ENCODE data around the gene IVD.

The IVD gene

GRCh38 chr15:40469776-40470390, 64.3 kb downstream of the IVD start:
- FAIRE-seq (no peak), DNase-seq (ENCODE audit: insufficient read length, low spot score) (no peak)
- TF ChIP-seq POLR2AphosphoS5 (IDR thresholded peaks at IDR 0.05; ENCODE audit: low read depth, low read length) (no peak), POLR2A (IDR thresholded peaks at IDR 0.05; ENCODE audit: low read depth, low read length) (no peak), POU2F2 (IDR thresholded peaks at IDR 0.05; ENCODE audit: low read depth, low read length) (no peak), PAX5 (IDR thresholded peaks at IDR 0.05; ENCODE audit: insufficient read depth, low read length, severe bottlenecking) (no peak), TAF1 (IDR thresholded peaks at IDR 0.05; ENCODE audit: low read depth, low read length) (no peak), SPI1 (IDR thresholded peaks at IDR 0.05; ENCODE audit: low read depth, low read length) (no peak)

DNA sequence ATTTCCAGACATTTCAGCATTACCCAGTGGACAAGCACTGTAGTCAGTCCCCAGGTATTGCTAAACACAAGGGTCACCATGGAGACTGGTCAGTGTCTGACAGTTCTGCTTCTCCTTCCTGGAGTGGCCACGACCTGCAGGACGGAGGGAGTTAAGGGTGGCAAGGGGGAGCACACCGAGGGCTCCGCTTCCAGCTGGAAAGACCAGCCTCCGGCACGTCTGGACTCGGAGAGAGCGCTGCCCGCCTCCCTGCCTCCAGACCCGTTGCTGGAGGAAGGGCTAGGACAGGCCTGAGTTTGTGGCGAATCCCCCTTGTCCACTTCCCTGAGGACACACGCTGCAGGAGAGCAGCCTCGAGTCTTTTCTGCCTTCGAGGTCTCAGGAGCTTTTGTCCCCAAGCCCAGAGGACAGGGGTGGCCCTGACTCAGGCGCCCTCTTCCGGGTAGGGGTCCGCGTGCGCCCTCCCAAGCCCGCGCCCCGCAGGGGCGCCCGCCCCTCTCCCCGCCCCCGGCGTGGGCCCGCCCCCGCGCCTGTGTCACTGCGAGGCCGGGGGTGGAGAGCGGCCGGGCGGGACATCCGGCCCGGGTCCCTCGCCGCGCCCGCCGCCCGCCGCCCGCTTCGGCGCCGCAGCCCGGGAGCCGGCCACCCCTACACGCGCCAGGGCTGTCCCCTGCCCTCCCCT, 65.0 kb downstream of the IVD start, which contains the start of gene CHST14:
CHST14 (plus strand) TSS at position 562 of the 682 bp plus-strand sequence. CDS start 230 bp downstream, outside the sequence.
- DNase-seq (ENCODE audit: insufficient read length, low spot score) (peak; percentile 90), FAIRE-seq (peak; percentile 79)
- TF ChIP-seq SPI1 (IDR thresholded peaks at IDR 0.05; ENCODE audit: low read depth, low read length) (no peak), PAX5 (IDR thresholded peaks at IDR 0.05; ENCODE audit: insufficient read depth, low read length, severe bottlenecking) (no peak), POLR2A (IDR thresholded peaks at IDR 0.05; ENCODE audit: low read depth, low read length) (no peak; the same call in 1 of the 2 replicates), POLR2AphosphoS5 (IDR thresholded peaks at IDR 0.05; ENCODE audit: low read depth, low read length) (no peak)

Data from GM12891 (cell line).